ENCODE data around the gene TMEM95.
"Not testable (repeated sequence)": the region's sequence is repeated elsewhere in the genome, so short reads cannot be mapped to it uniquely, and the experiment has no call there.

TMEM95 gene

DNA sequence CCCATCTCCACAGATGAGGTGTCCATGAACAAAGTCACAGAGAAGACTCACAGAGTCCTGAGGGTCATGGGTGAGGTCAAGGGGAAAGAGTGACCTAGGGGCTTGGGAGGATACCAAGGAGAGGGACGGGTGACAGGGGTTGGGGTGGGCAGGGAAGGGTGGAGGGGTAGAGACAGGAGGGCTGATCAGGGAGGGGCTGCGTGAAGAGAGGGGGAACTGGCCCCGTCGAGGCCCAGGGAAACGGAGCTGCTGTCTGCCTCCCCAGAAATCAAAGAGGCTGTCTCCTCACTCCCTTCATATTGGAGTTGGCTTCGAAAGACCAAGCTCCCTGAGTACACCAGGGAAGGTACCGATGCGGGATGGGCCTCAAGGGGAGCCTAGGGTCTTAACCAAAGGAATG lies 617 bp downstream of the TMEM95 start:
- TF ChIP-seq, protein P1, sequence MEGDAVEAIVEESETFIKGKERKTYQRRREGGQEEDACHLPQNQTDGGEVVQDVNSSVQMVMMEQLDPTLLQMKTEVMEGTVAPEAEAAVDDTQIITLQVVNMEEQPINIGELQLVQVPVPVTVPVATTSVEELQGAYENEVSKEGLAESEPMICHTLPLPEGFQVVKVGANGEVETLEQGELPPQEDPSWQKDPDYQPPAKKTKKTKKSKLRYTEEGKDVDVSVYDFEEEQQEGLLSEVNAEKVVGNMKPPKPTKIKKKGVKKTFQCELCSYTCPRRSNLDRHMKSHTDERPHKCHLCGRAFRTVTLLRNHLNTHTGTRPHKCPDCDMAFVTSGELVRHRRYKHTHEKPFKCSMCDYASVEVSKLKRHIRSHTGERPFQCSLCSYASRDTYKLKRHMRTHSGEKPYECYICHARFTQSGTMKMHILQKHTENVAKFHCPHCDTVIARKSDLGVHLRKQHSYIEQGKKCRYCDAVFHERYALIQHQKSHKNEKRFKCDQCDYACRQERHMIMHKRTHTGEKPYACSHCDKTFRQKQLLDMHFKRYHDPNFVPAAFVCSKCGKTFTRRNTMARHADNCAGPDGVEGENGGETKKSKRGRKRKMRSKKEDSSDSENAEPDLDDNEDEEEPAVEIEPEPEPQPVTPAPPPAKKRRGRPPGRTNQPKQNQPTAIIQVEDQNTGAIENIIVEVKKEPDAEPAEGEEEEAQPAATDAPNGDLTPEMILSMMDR (IDR thresholded peaks at IDR 0.05; ENCODE audit: insufficient read depth, low read depth, low read length, missing control alignments) = no peak
- H3K4me3 ChIP-seq (ENCODE audit: low read depth, low read length) = no peak overlapping the region

DNA sequence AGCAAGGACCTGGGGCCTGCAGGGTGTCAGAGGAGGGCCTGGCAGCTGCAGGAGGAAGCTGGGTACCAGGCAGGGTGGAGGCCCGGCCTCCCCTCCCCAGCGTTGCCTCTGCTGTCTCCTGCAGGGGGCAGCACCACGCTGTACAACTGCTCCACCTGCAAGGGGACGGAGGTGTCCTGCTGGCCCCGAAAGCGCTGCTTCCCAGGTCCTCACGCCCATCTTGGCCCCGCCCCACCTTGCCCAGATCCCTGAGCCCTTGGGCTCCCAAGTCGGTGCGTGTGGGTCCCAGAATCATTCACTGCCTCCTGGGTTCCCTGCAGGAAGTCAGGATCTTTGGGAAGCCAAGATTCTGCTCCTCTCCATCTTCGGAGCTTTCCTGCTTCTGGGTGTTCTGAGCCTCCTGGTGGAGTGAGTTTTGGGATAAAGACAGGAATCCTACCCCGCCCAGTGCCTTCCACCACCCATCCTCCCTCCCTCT lies 1.2 kb downstream of the TMEM95 start:
- TF ChIP-seq, protein P1 (IDR thresholded peaks at IDR 0.05; ENCODE audit: insufficient read depth, low read depth, low read length, missing control alignments) = peak; percentile 99
- DNase-seq (ENCODE audit: low read depth) = peak; percentile 91
- H3K4me3 ChIP-seq (ENCODE audit: low read depth, low read length) = no peak overlapping the region

More for the DNA sequence above, 617 bp downstream of the TMEM95 start:
- DNase-seq (ENCODE audit: low read depth) = no peak

DNA sequence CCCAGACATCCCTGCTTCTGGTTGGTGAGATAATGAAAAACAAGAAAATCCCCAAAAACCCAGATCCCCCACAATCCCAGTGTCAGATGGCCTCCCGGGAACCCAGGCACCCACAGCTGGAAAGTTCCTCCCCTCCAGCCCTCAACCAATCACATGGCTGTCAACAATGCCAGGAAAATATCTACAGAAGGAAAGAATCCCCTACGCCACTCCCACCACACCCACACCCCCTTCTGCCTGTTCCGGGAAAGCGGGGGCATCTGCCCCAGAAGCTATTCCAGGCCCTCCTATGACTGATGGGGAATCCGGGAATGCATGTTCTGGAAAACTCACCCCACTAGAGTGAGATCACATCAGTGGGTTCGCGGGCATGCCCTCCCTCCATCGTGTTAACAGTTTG lies 1.8 kb downstream of the TMEM95 start:
- TF ChIP-seq, protein P1 (IDR thresholded peaks at IDR 0.05; ENCODE audit: insufficient read depth, low read depth, low read length, missing control alignments) = no peak
- no peak for DNase-seq (ENCODE audit: low read depth)
- no peak overlapping the region for H3K4me3 ChIP-seq (ENCODE audit: low read depth, low read length)

DNA sequence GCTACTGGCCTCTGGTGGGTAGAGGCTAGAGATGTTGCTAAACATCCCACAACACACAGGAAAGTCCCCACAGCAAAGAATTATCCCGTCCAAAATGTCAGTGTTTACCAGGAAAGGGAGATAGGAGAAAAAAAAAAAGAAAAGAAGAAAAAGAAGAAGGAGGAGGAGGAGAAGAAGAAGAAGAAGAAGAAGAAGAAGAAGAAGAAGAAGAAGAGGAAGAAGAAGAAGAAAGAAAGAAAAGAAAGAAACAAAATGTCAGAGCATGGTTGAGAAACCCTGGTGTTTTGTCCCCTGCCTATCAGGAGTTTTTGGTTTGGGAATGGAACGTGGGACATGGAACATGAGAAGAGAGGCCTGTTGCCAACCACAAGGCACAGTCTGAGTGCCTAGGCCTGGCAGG lies 2.4 kb downstream of the TMEM95 start:
- TF ChIP-seq, protein P1 (IDR thresholded peaks at IDR 0.05; ENCODE audit: insufficient read depth, low read depth, low read length, missing control alignments) = no peak
- DNase-seq (ENCODE audit: low read depth) = no peak
- H3K4me3 ChIP-seq (ENCODE audit: low read depth, low read length) = no peak overlapping the region

DNA sequence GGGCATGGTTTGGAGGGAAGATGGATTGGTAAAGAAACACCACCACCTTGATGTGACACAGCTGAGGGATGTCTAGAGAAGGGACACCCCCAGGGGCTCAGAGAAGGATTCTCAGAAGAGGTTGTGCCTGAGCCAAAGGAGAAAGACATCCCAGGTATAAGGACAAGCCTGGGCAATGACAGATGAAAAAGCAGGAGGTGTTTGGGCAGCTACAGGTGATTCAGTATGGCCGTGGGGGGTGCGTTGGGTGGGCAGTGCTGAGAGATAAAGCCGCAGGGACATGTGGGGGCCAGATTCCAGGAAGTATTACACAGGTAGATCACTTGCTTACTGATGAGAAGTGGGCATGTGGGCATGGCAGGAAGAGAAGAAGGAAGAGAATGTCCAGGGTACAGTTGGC lies 7.0 kb downstream of the TMEM95 start:
- no peak overlapping the region for H3K4me3 ChIP-seq (ENCODE audit: low read depth, low read length)
- TF ChIP-seq, protein P1 (IDR thresholded peaks at IDR 0.05; ENCODE audit: insufficient read depth, low read depth, low read length, missing control alignments) = no peak
- DNase-seq (ENCODE audit: low read depth) = no peak

DNA sequence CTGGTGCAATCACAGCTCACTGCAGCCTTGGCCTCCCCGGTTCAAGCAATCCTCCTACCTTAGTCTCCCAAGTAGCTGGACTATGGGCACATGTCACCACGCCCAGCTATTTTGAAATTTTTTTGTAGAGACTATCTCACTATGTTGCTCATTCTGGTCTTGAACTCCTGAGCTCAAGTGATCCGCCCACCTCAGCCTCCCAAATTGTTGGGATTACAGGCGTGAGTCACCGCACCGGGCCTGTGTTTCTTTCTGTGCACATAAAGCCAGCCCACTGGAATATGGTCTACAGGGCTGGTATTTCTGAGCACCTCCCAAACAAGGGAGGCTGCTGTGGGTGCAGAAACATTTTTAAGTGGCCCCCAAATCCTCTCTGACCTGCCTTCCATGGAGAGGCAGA lies 8.4 kb downstream of the TMEM95 start:
- TF ChIP-seq, protein P1 (IDR thresholded peaks at IDR 0.05; ENCODE audit: insufficient read depth, low read depth, low read length, missing control alignments) = no peak
- DNase-seq (ENCODE audit: low read depth) = no peak
- H3K4me3 ChIP-seq (ENCODE audit: low read depth, low read length) = no peak overlapping the region

DNA sequence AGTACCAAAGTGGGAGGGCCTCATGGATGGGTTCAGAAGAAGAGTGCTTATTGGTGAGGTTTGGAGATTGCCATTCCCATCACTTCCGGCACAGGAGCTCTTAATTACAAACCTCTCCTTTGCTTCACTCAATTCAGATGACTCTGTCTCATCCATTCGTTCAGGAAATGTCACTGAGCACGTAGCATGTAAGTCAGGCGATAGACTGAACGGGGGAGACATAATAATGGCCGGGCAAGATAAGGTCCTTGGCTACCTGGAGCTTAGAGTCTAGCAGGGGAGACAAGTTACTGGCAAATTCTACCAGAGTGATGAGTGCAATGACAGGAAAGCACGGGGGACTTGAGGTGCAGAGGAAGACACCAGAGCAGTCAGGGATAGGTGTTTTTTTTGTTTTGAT lies 11.0 kb downstream of the TMEM95 start:
- not testable (repeated sequence) for H3K4me3 ChIP-seq (ENCODE audit: low read depth, low read length); DNase-seq (ENCODE audit: low read depth)
